Activated CD4-positive, alpha-beta T cell treated with anti-CD3 and anti-CD28 coated beads for 24 hours (primary cell): ENCODE measurements around the gene STARD9.
A peak's percentile ranks its signal among the peaks of the same experiment; 100 is the strongest.

ENCODE experiments used
- DNase-seq, 2 donors: peaks; one replicate each; pipeline ENCODE4 v3.0.0-alpha.2; 2020; ENCODE audit warnings: low read depth in 2 of 2

STARD9 gene

DNA sequence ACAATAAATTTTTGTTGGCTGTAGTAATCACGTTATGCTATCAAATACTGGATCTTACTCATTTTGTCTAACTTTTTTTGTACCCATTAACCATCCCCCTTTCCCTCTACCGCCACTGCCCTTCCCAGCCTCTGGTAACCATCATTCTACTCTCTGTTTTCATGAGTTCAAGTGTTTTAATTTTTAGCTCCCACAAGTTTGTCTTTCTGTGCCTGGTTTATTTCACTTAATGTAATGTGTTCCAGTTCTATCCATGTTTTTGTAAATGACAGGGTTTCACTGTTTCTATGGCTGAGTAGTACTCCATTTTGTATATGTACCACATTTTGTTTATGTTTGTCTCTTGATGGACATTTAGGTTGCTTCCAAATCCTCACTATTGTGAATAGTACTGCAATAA is 52.1 kb downstream of the STARD9 start:
- DNase-seq = no peak

DNA sequence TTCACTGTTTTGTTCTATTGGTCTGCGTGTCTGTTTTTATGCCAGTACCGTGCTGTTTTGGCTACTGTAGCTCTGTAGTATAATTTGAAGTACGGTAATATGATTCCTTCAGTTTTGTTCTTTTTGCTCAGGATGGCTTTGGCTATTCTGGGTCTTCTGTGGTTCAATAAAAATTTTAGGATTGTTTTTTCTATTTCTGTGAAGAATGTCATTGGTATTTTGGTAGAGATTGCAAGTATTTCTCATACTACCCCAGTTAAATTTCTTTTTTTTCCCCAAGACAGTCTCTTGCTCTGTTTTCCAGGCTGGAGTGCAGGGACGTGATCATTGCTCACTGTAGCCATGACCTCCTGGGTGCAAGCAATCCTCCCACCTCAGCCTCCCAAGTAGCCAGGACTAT is 53.4 kb downstream of the STARD9 start:
- DNase-seq = no peak

DNA sequence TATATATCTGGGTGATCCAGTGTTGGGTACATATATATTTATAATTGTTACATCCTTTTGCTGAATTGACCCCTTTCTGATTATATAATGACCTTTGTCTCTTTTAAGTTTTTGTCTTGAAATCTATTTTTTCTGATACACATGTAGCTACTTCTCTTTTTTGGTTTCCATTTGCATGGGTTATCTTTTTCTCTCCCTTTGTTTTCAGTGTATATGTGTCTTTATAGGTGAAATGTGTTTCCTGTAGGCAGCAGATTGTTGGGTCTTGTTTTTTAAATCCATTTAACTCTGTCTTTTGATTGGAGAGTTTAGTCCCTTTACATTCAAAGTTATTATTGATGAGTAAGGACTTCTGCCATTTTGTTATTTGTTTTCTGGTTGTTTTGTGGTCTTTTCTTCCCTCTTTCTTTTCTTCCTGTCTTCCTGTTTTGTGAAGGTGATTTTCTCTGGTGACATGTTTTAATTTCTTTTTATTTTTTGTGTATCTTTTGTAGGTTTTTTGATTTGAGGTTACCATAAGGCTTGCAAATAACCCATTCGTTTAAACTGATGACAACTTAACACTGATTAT is 56.8 kb downstream of the STARD9 start:
- DNase-seq = no peak

DNA sequence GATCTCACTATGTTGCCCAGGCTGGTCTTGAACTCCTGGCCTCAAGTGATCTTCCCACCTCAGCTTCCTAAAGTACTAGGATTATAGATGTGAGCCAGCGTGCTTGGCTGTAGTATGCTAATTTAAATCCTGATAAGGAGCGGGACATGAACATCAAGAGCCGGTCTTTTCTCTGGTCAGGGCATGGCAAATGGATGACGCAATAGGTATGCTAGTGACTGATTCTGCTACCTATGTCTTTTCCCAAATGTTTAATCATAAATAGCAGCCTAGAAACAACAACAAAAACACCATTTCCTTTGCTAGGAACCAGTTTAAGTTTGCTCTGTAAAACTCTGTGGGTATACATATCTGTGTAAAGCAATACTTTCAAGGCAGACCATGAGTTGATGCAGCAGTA is 64.7 kb downstream of the STARD9 start:
- DNase-seq = no peak

DNA sequence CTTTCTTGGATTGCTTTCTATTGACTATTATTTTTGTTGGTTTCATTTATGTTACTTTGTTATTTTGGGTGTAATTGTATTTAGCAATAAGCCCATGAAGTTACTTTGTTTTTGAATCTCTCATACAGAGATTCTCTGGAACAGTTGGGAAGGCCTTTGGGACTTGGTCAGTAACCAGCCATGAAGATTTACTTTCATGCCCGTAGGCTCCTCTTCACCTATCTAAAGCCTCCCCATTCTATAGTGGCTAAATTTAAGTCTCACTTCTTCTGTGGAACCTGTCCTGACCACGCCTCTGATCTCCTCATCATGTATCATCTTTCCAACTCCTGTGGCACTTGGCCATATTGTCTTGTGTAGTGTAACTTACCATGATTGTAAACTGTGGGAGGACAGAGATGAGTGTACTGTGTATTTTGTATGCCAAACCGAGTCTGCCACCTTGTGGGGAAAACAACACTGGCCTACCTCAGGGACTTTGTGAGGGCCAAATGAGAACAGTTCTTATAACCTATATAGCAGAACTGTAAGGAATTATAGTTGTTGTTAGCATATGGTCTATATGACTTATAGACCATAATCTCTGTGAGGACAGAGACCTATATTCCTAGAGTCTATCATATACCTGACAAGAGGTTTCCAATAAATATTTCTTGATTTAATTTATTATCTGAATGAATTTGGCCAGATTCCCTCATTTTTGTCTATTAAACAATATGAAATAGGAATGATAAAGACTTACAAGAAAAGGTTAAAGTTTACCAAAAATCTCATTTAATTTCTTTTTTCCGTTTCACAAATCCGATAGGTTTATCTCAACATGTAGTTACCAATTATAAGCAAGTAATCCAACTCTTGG is 75.0 kb downstream of the STARD9 start:
- DNase-seq = peak; percentile 7 to 22

DNA sequence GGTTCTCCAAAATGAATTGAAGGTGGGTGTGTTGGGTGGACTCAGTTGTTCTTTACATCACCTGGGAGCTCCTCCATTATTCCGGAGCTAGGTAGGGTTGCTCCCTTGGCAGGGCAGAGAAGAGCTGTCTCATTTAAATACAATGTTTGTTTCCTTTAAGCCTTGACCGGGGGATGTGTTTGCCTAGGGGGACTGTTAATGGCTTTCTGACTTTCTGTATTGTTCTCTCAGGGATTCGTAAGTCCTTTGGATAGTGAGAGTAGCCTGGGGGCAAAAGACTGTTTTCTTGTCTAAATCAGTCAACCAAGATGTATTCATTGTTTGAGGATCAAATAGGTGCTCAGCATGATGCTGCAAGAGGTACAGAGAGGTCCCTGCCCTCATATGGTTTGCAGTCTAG is 90.4 kb downstream of the STARD9 start:
- no peak for DNase-seq

DNA sequence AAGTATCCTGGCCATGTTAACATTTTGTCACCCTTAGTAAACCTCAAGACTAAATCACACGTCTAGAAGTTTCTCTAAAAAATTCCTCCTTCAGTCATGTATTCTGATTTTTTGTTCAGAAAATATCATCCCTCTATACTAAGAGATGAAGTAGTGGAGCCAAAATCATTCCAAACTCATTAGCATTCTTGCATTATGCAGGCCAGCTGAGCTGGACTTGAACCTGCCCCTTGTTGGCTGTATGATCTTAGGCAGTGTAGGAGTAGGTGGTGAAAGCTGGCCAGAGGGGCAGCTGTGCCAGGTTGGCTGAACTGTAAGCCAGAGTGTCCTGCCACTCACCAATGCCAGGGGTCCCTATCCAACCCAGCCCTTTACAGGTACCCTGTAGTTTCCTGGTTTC is 92.4 kb downstream of the STARD9 start:
- no peak for DNase-seq

DNA sequence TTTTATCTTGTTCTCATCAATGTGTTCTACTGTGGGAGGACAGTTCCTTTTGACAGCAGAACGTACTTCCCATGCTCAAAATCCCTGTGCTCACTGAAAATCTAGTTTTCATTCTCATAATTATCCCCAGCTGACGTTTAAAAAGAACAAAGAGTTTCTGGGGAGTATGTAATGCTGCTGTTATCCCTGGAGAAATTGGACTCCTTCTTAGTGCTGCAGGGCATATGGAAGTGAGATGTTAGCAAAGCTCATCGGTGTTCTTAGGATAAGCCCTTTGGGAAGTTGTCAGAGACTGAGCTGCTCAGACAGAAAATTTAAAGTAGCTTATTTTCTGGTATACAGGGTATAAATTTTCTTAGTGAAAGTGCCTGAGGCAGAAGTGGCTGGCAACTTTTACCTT is 95.0 kb downstream of the STARD9 start:
- no peak for DNase-seq

DNA sequence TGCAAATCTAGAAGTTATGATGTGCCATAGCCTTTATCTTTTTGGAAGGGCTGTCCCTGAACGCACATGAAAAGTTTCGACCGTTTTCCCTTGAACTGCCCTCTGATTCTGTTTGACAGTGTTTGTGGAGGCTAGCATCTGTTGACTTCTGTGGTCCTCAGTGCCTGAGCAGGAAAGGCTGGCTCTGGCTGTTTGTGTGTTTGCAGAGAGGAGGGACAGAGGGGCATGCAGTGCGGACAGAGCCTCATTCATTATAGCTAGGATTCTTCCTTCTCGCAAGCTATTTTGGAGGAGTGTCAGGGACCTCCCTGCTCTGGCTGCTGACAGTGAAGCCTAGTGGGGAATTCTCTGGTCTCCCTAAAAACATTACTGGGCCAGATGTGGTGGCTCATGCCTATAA is 97.0 kb downstream of the STARD9 start:
- DNase-seq = no peak

DNA sequence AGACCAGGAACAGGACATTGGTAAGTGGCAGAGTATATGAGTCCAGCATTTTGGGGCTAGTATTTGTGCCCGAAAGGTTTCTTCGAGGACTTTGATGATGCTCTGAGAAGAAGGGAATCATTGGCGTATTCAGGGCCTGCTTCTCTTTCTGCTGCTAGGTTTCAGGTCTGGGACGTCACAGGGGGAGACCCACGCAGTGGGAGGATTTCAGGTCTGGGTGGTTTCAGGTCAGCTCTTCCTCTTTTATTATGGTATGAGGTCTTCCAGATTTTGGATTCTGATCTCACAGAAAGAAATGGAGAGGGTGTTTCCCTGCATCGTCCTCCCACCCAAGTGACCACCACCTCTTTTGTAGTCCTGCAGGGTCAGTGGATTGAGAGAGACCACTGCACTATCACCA is 99.1 kb downstream of the STARD9 start:
- DNase-seq = no peak

DNA sequence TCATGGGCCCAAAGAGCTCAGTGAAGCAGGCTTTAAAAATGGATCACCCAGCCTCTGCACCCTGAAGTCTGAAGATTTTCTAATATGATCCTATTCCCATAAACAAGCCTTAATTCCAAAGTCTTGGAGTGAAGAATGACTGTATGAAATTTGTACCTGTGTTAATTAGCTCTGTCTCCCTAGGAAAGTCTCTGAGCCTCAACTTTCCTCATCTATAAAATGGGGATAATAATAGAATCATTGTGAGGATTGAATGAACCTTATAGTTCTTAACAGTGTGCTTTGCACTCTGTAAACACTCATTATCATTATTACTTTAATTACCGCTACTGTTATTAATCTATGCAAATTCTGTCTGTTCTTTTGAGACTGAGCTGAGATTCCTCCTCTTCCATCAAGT is 99.6 kb downstream of the STARD9 start:
- no peak for DNase-seq

DNA sequence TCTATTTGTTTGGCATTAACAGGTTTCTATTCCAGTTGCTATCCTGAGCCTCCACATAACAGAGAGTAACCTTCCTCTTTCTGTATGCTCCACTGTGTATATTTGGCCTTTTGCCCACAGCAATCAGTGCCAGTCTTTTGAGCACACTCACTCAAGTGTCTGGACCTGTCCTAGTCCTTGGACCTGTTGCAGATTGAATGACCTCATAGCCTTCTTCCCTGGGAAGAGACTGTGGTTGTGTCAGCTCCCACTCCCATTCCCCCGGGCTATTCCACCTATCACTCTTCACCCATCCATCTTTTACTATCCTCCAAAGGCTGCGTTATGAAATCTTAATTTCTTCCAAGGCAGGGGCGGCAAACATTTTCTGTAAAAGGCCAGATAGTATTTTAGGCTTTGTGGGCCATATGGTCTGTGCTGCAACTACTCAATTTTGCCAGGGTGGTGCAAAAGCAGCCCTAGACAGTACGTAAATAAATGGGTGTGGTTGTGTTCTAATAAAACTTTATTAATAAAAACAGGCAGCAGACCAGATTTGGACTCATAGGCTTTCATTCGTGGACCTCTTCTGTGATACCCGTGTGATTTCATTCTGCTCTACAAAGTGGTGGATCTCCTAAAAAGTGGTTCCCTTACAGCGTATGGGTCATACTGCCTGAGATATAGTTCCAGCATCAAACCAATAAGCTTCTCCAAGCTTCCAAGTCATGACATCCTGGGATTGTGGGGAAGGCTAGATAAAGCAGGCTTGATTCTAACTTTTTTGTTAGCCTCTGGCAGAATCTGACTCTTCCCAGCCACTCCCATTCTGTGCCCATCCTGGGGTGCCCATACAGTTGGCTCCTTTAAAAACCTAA is 104.1 kb downstream of the STARD9 start:
- no peak for DNase-seq

DNA sequence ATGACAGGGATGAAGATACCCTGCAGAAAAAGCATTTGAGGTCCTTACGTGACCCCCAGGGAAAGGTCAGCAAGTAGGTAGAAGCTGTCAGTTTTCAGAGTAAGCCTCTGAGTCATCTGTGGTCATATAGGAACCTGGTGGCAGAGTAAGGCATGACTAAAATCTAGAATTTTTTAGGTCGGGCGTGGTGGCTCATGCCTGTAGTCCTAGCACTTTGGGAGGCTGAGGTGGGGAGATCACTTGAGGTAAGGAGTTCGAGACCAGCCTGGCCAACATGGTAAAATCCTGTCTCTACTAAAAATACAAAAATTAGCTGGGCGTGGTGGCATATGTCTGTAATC is 104.7 kb downstream of the STARD9 start:
- peak; percentile 9 to 46 for DNase-seq

DNA sequence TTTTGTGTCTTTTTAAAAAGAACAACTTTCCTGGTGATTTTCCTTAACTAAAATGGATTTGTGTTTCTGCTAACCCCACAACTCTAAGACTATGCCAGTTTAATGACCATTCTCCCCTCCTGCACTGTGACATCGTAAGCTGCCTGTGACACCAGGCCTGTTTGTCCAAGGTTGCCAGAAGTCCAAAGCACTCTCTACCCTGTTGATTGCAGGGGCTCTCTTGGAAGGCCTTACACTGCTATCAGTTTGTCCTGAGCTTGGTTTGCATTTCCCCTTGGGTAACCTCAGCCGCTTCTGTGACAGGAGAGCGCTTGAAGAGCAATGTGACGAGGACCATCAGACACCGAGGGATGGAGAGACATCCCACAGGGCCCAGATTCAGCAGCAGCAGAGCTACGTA is 105.7 kb downstream of the STARD9 start:
- DNase-seq = no peak

DNA sequence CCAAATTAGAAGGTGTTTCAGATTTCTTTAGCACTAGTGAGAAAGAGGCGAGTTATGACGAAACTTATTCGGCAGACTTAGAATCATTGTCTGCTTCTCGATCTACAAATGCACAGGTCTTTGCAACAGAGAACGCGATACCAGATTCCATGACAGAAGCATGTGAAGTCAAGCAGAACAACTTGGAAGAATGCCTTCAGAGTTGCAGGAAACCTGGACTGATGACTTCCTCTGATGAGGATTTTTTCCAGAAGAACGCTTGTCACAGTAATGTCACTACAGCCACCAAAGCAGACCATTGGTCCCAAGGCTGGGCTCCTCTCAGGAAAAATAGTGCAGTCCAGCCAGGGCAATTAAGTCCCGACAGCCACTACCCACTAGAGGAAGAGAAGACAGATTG is 110.9 kb downstream of the STARD9 start:
- no peak for DNase-seq

DNA sequence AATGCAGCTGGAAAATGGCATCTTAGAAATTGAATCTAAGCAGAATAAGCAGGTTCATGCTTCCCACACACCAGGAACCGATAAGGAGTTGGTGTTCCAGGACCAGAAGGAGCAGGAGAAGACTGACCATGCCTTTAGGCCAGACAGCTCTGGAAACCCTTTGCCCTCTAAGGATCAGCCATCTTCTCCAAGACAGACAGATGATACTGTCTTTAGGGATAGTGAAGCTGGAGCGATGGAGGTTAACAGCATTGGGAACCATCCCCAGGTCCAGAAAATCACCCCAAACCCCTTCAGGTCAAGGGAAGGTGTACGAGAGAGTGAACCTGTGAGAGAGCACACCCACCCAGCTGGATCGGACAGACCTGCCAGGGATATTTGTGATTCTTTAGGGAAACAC is 112.3 kb downstream of the STARD9 start:
- no peak for DNase-seq

DNA sequence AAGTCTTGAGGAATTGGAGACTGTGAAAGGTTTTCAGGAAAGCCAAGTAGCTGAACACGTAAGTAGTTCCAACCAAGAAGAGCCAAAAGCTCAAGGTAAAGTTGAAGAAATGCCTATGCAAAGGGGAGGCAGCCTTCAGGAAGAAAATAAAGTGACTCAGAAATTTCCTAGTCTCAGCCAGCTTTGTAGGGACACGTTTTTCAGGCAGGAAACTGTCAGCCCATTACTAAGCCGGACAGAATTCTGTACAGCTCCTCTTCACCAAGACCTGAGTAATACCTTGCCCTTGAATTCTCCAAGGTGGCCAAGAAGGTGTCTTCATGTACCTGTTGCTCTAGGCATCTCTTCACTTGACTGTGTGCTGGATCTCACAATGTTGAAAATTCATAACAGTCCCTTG is 112.9 kb downstream of the STARD9 start:
- no peak for DNase-seq

DNA sequence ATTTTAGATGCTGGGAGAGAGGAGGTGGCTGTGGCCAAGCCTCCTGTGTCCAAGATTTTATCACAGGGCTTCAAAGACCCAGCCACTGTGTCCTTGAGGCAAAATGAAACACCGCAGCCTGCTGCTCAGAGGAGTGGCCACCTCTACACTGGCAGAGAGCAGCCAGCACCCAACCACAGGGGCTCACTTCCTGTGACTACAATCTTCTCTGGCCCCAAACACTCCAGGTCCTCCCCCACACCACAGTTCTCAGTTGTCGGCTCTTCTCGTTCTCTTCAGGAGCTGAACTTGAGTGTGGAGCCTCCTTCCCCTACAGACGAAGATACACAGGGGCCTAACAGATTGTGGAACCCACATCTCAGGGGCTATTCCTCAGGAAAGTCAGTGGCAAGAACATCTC is 115.9 kb downstream of the STARD9 start:
- DNase-seq = no peak

DNA sequence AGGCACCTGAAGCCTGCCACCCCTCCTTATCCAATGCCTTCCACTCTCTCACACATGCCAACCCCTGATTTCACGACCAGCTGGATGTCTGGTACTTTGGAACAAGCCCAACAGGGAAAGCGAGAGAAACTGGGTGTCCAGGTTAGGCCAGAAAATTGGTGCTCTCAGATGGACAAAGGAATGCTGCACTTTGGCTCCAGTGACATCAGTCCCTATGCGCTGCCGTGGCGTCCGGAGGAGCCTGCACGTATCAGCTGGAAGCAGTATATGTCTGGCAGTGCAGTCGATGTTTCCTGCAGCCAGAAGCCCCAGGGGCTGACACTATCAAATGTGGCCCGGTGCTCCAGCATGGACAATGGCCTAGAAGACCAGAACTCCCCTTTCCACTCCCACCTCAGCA is 116.4 kb downstream of the STARD9 start:
- DNase-seq = no peak

DNA sequence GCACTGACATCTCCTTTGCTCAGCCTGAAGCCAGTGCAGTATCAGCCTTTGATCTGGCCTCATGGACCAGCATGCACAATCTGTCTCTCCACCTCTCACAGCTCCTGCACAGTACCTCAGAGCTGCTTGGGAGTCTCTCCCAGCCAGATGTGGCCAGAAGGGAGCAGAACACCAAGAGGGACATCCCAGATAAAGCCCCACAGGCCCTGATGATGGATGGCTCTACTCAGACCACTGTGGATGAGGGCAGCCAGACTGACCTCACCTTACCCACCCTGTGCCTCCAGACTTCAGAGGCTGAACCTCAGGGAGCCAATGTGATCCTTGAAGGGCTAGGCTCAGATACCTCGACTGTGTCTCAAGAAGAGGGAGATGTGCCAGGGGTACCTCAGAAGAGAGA is 117.1 kb downstream of the STARD9 start:
- DNase-seq = no peak

DNA sequence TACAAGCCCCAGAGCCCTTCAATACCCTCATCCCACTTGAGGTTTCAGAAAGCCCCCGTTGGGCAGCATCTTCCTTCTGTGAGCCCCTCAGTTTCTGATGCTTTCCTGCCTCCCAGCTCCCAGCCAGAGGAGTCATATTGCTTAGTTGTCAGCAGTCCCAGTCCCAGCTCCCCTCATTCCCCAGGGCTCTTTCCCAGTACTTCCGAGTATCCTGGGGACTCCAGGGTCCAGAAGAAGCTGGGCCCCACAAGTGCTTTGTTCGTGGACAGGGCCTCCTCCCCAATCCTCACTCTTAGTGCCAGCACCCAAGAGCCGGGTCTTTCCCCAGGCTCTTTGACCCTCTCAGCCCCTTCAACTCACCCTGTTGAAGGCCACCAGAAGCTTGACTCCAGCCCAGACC is 117.6 kb downstream of the STARD9 start:
- no peak for DNase-seq

DNA sequence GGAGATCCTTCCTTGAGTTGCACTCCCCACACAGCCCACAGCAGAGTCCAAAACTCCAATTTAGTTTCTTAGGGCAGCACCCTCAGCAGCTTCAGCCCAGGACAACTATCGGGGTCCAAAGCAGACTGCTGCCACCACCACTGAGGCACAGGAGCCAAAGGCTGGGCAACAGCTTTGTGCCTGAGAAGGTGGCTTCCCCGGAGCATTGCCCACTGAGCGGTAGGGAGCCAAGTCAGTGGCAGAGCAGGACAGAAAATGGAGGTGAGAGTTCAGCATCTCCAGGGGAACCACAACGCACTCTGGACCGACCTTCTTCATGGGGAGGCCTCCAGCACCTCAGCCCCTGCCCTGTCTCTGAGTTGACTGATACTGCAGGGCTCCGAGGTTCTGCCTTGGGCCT is 118.1 kb downstream of the STARD9 start:
- DNase-seq = no peak

DNA sequence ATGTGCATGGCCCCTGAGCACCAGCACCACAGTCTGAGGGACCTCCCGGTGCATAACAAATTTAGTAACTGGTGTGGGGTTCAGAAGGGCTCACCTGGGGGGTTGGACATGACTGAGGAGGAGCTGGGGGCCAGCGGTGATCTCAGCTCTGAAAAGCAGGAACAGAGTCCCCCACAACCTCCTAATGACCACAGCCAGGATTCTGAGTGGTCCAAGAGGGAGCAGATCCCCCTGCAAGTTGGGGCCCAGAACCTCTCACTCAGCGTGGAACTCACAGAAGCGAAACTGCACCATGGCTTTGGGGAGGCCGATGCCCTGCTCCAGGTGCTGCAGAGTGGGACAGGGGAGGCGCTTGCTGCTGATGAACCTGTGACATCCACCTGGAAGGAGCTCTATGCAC is 118.5 kb downstream of the STARD9 start:
- no peak for DNase-seq
